Lower leg skin (tissue), 4 donors: ENCODE measurements around the gene FBXW2. TPM values are rescaled to one million over a fixed set of nuclear protein-coding genes. Genes with fewer than 3 reads are reported as not detected.

Experiments used
- DNase-seq, 2 donors: peaks; one replicate each; pipeline ENCODE4 v3.0.0-alpha.2; 2019; ENCODE audit warnings: low spot score in 2 of 2
- H3K4me3 ChIP-seq: fragments of 200-600 bp; sonication (generic); 2 replicates; pipeline ENCODE4 v1.5.1; 2017; ENCODE audit warnings: mild to moderate bottlenecking, low read depth; ENCODE audit not compliant: poor library complexity, severe bottlenecking
- CTCF ChIP-seq, 3 donors: fragments of 450-650 bp; IDR thresholded peaks; one replicate each; pipeline ENCODE4 v1.5.1; 2016; ENCODE audit warnings: antibody characterized with exemption in 3 of 3, mild to moderate bottlenecking in 3 of 3, moderate library complexity in 2 of 3
- POLR2A ChIP-seq, 2 donors: fragments of 450-650 bp; IDR thresholded peaks; one replicate each; pipeline ENCODE4 v1.6.1; 2016 to 2017; ENCODE audit warnings: antibody characterized with exemption in 2 of 2, mild to moderate bottlenecking in 1 of 2, moderate library complexity in 1 of 2
- WGBS, 2 donors: methylation state at CpG; one replicate each; pipeline ENCODE4 v1.1.5; 2018; 5-methylcytosine and 5-hydroxymethylcytosine counted together
- intact Hi-C: fragments of 100-400 bp; cut with DNase I; formaldehyde crosslinking; loops from one replicate; pipeline ENCODE4 v1.15.0; 2023; ENCODE audit warnings: low total_unique reads
- total RNA-seq, 4 donors: library from RNA; depleted of rRNA; stranded (reverse); fragments of >200 nt; gene quantifications; one replicate each; pipeline ENCODE4 v1.1.0, GENCODE V29; 2016

Gene FBXW2
- 10 to 100 TPM; 25.9 to 49.6 (median 46.4) TPM for total RNA-seq

GRCh38 chr9:120792898-120793765 is at the start of gene FBXW2:
TSS of gene FBXW2 (minus strand) at chr9:120793416. CDS start at chr9:120788258, 5,158 bp downstream.
- WGBS, 2 donors, result 1% methylated on average over 38 to 51 of the region's 72 CpGs
- peak; percentile 86 to 98 for DNase-seq
- intact Hi-C loops, result no loop called here
- TF ChIP-seq CTCF (IDR thresholded peaks at IDR 0.05) (no peak), POLR2A (IDR thresholded peaks at IDR 0.05) (peak in 1 of 2 donors; percentile 27)
- H3K4me3 ChIP-seq, result peak within 1 kb of the TSS; percentile 86

GRCh38 chr9:120841930-120842684 is 48.9 kb upstream of the FBXW2 start:
- no peak for DNase-seq
- no peak for TF ChIP-seq CTCF (IDR thresholded peaks at IDR 0.05)
- no peak for TF ChIP-seq POLR2A (IDR thresholded peaks at IDR 0.05)
- peak overlapping the region; percentile 91 for H3K4me3 ChIP-seq
- 29 to 40% methylated on average over 18 of the region's 18 CpGs for WGBS, 2 donors
- intact Hi-C loops, result no loop called here

- H3K4me3 ChIP-seq, result no peak overlapping the region
- DNase-seq, result no peak
- intact Hi-C loops, result no loop called here
- 70 to 87% methylated on average over 2 of the region's 2 CpGs for WGBS, 2 donors
- no peak for TF ChIP-seq POLR2A (IDR thresholded peaks at IDR 0.05)
- no peak for TF ChIP-seq CTCF (IDR thresholded peaks at IDR 0.05)
Measured at GRCh38 chr9:120839146-120839545, 45.9 kb upstream of the FBXW2 start.

- no peak overlapping the region for H3K4me3 ChIP-seq
- intact Hi-C loops, result no loop called here
- TF ChIP-seq POLR2A (IDR thresholded peaks at IDR 0.05), result no peak
- no peak for TF ChIP-seq CTCF (IDR thresholded peaks at IDR 0.05)
- no peak for DNase-seq
- 84 to 85% methylated on average over 3 of the region's 3 CpGs for WGBS, 2 donors
Measured at GRCh38 chr9:120837921-120838320, 44.7 kb upstream of the FBXW2 start.

- TF ChIP-seq CTCF (IDR thresholded peaks at IDR 0.05) (no peak), POLR2A (IDR thresholded peaks at IDR 0.05) (no peak)
- WGBS, 2 donors, result 88 to 93% methylated on average over 7 of the region's 7 CpGs
- intact Hi-C loops, result no loop called here
- H3K4me3 ChIP-seq, result no peak overlapping the region
- no peak for DNase-seq
Measured at GRCh38 chr9:120833325-120833724, 40.1 kb upstream of the FBXW2 start.
